Heart left ventricle (tissue), 13 donors: ENCODE measurements around the gene MYEF2.

Experiments used
- CTCF ChIP-seq, 12 donors: fragments of 200-600 bp; sonication (generic) in 4 of 12; IDR thresholded peaks; one replicate each; pipeline versions ENCODE4 v1.5.0 to v1.8.0; 2018 to 2022; ENCODE audit warnings: antibody characterized with exemption in 12 of 12, mild to moderate bottlenecking in 5 of 12
- POLR2A ChIP-seq, 2 donors: fragments of 450-650 bp; IDR thresholded peaks; one replicate each; pipeline ENCODE4 v1.6.1; 2017; ENCODE audit warnings: antibody characterized with exemption in 2 of 2, mild to moderate bottlenecking in 2 of 2, moderate library complexity in 2 of 2
- donor health status: ischemic (EF 13 %, LVEDD 7.1; RV severe dilation, severe dysfunction).
- donor health status: DM: no; HTN: yes; CAD: no.
- donor health status: DM: no; HTN: no; CAD: no.
- donor health status: ischemic (EF 25% LVEDD 6.9; RV normal size, moderate dysfunction).
- donor health status: ischemic (EF 25% LVEDD 5.7; RV mildly dilated, moderate dysfunction).
- donor health status: ischemic (EF 35%, LVEDD 5.7; RV mildly dilated, moderate dysfunction).
- donor health status: nonischemic (EF 11% LVEDD 7.7; RV severe dilation, severe dysfunction).
- donor health status: DM: yes; HTN: yes; CAD: no.
- donor health status: PGD.
- donor health status: ischemic (EF 29% LVEDD 5.4; RV normal size, mild dysfunction).
- donor health status: nonischemic (EF 23%, LVEDD 6.1; RV moderate dilation, normal function).

GRCh38 chr15:48176112-48176511, 2.0 kb downstream of the MYEF2 start:
- TF ChIP-seq CTCF (IDR thresholded peaks at IDR 0.05): no peak
- TF ChIP-seq POLR2A (IDR thresholded peaks at IDR 0.05): no peak
